ENCODE results near the gene FAM180A.
A peak's percentile ranks its signal among the peaks of the same experiment; 100 is the strongest.

Gene FAM180A

DNA sequence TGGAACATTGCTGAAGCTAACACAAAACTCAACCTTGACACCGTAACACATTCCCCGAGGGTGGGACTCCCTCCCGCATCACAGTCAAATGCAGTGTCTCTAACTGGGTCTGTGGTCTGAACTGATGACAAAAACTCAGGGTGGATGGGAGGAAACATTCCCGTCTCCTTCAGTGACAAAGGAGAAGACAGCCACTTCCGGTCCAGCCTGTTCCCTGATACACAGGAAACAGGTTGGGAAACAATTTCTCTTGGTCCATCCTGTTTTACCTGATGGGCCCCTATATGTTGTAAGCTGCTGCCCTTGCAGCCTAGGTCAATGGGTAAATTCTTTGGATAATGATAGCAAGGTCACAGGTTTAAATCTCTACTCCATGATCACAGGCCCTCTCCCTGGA lies 41.0 kb downstream of the FAM180A start:
- Histone ChIP-seq H3K4ac (ENCODE audit: low read depth, low read length) (peak overlapping the region; percentile 66), H3K79me1 (ENCODE audit: low read length) (peaks cover 45% of the 10 kb centered on the region), H3K36me3 (ENCODE audit: control insufficient read depth in 1 of 2, insufficient read depth in 2 of 2, low read length in 2 of 2) (peaks cover 8 to 9% of the 10 kb centered on the region in 2 experiments), H3K79me2 (ENCODE audit: control insufficient read depth, insufficient read depth, low read length, poor library complexity) (peaks cover 11% of the 10 kb centered on the region), H3K27me3 (ENCODE audit: insufficient read depth, low read length) (no peaks in the 10 kb centered on the region), H4K8ac (ENCODE audit: low read depth, low read length) (peak overlapping the region; percentile 1), H3K23ac (ENCODE audit: low read length) (no peak overlapping the region), H2AK5ac (ENCODE audit: low read length) (no peak overlapping the region), H3K4me2 (ENCODE audit: low read length) (peak overlapping the region; percentile 1), H2AFZ (ENCODE audit: insufficient read depth, low read length, poor library complexity) (no peak overlapping the region), H3K9me3 (ENCODE audit: insufficient read depth, low read depth, low read length) (peaks cover 4% of the 10 kb centered on the region), H3K4me1 (ENCODE audit: control insufficient read depth in 1 of 2, insufficient read depth in 2 of 2, low read length in 2 of 2) (peaks cover 21 to 42% of the 10 kb centered on the region in 2 experiments), H4K12ac (ENCODE audit: low read depth, low read length) (no peak overlapping the region), H2BK12ac (ENCODE audit: low read length) (no peak overlapping the region), H3K4me3 (ENCODE audit: low read depth, low read length) (no peak overlapping the region), H3K14ac (ENCODE audit: low read length) (no peak overlapping the region), H4K91ac (ENCODE audit: low read depth, low read length) (peak overlapping the region; percentile 96), H3K18ac (ENCODE audit: low read length) (no peak overlapping the region), H3K9ac (ENCODE audit: low read length) (no peak overlapping the region), H3K27ac (ENCODE audit: low read depth, low read length) (peak overlapping the region; percentile 50), H2BK120ac (ENCODE audit: insufficient read depth, low read length, poor library complexity) (peak overlapping the region; percentile 98), H2BK5ac (ENCODE audit: low read depth, low read length, poor library complexity) (peak overlapping the region; percentile 87)
- DNase-seq, result peak; percentile 97 to 99
- no CpG with 5 or more reads among the region's 5 CpGs for WGBS (ENCODE audit: extremely low coverage, insufficient coverage, insufficient read length)

DNA sequence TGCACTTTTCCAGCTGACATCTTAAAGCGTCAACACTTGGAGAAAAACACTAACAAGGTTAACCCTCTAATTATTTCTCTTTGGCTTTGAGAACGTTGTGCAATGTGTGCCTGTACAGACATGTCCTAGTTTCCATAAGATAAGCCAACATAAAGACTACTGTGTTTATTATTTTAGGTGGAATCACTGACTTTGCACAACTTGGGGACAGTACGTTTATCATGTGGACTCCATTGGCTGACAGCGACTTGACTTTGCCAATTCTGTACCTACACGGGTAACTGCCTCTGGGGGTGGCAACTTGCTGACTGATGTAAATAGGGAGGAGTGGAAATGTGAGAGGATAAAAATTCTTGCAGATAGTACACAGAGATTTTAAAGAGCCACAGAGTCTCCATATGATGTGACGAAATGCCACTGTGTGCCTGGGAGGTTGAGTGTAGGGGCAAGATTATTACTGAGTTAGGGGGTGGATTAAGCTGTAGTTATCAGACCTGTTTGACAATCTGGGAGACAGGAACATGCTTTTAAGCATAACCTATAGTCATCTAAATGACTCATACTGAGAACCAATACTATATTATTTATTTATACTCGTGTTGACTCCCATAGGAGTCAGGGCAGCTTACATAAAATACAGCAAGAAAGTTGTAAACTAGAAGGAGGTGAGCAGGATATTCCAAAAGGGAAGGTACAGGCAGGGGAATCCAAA lies 41.6 kb downstream of the FAM180A start:
- Histone ChIP-seq H3K4me1 (ENCODE audit: control insufficient read depth in 1 of 2, insufficient read depth in 2 of 2, low read length in 2 of 2) (peaks cover 16 to 37% of the 10 kb centered on the region in 2 experiments), H3K4me2 (ENCODE audit: low read length) (no peak overlapping the region), H3K79me1 (ENCODE audit: low read length) (peaks cover 41% of the 10 kb centered on the region), H3K4me3 (ENCODE audit: low read depth, low read length) (no peak overlapping the region), H3K18ac (ENCODE audit: low read length) (no peak overlapping the region), H3K14ac (ENCODE audit: low read length) (peak overlapping the region; percentile 43), H2BK120ac (ENCODE audit: insufficient read depth, low read length, poor library complexity) (peak overlapping the region; percentile 60), H2AFZ (ENCODE audit: insufficient read depth, low read length, poor library complexity) (no peak overlapping the region), H2BK12ac (ENCODE audit: low read length) (peak overlapping the region; percentile 52), H2AK5ac (ENCODE audit: low read length) (no peak overlapping the region), H3K9me3 (ENCODE audit: insufficient read depth, low read depth, low read length) (peaks cover 4% of the 10 kb centered on the region), H3K36me3 (ENCODE audit: control insufficient read depth in 1 of 2, insufficient read depth in 2 of 2, low read length in 2 of 2) (peaks cover 8 to 9% of the 10 kb centered on the region in 2 experiments), H3K27me3 (ENCODE audit: insufficient read depth, low read length) (no peaks in the 10 kb centered on the region), H2BK5ac (ENCODE audit: low read depth, low read length, poor library complexity) (peak overlapping the region; percentile 65), H3K23ac (ENCODE audit: low read length) (no peak overlapping the region), H3K4ac (ENCODE audit: low read depth, low read length) (no peak overlapping the region), H3K79me2 (ENCODE audit: control insufficient read depth, insufficient read depth, low read length, poor library complexity) (peaks cover 10% of the 10 kb centered on the region), H4K91ac (ENCODE audit: low read depth, low read length) (peak overlapping the region; percentile 96), H3K9ac (ENCODE audit: low read length) (no peak overlapping the region), H3K27ac (ENCODE audit: low read depth, low read length) (peak overlapping the region; percentile 50), H4K8ac (ENCODE audit: low read depth, low read length) (peak overlapping the region; percentile 11), H4K12ac (ENCODE audit: low read depth, low read length) (no peak overlapping the region)
- WGBS (ENCODE audit: extremely low coverage, insufficient coverage, insufficient read length), result no CpG with 5 or more reads among the region's 7 CpGs
- DNase-seq, result peak; percentile 41 to 75

DNA sequence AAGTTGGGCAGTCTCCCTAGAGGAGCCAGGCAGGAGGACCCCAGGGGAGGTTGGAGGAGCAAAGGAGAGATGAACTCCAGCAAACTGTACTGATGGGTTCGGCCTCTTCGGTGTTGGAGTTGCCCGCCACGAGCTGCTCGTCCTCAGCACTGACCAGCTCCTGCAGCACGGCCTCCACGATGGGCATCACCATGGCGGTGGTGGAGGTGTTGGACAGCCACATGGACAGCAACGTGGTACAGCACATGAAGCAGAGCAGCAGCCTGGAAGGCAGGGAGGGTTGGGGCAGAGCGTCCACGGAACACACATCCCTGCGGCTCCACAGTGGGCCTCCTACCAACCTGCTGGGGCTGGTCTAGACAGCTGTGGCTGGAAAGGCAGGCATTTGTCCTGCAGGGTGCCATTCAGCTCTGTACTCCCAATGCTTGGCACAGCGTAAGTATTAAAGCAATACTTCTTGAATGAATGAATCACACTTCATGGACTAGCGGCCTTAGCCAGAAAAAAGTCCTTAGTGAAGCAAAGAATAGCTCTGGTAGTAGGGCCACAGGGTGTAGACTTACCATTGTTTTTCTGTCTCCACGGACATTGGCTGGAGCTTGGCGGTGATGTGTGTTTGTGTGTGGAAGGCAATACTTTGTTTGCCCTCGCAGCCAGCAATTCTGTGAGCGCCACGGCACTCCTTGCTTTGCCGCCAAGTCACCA lies 42.4 kb downstream of the FAM180A start:
- Histone ChIP-seq H2BK5ac (ENCODE audit: low read depth, low read length, poor library complexity) (peak overlapping the region; percentile 24), H3K9me3 (ENCODE audit: insufficient read depth, low read depth, low read length) (peaks cover 4% of the 10 kb centered on the region), H3K18ac (ENCODE audit: low read length) (peak overlapping the region; percentile 39), H4K91ac (ENCODE audit: low read depth, low read length) (peak overlapping the region; percentile 9), H3K36me3 (ENCODE audit: control insufficient read depth in 1 of 2, insufficient read depth in 2 of 2, low read length in 2 of 2) (peaks cover 8 to 9% of the 10 kb centered on the region in 2 experiments), H2AK5ac (ENCODE audit: low read length) (peak overlapping the region; percentile 95), H2BK12ac (ENCODE audit: low read length) (peak overlapping the region; percentile 83), H4K12ac (ENCODE audit: low read depth, low read length) (no peak overlapping the region), H2AFZ (ENCODE audit: insufficient read depth, low read length, poor library complexity) (no peak overlapping the region), H3K23ac (ENCODE audit: low read length) (no peak overlapping the region), H3K79me1 (ENCODE audit: low read length) (peaks cover 34% of the 10 kb centered on the region), H3K4me2 (ENCODE audit: low read length) (no peak overlapping the region), H3K14ac (ENCODE audit: low read length) (peak overlapping the region; percentile 40), H3K4me1 (ENCODE audit: control insufficient read depth in 1 of 2, insufficient read depth in 2 of 2, low read length in 2 of 2) (peaks cover 10 to 32% of the 10 kb centered on the region in 2 experiments), H3K27me3 (ENCODE audit: insufficient read depth, low read length) (no peaks in the 10 kb centered on the region), H3K4ac (ENCODE audit: low read depth, low read length) (peak overlapping the region; percentile 22), H3K79me2 (ENCODE audit: control insufficient read depth, insufficient read depth, low read length, poor library complexity) (peaks cover 8% of the 10 kb centered on the region), H4K8ac (ENCODE audit: low read depth, low read length) (peak overlapping the region; percentile 56), H2BK120ac (ENCODE audit: insufficient read depth, low read length, poor library complexity) (peak overlapping the region; percentile 55), H3K27ac (ENCODE audit: low read depth, low read length) (peak overlapping the region; percentile 25), H3K4me3 (ENCODE audit: low read depth, low read length) (no peak overlapping the region), H3K9ac (ENCODE audit: low read length) (no peak overlapping the region)
- WGBS (ENCODE audit: extremely low coverage, insufficient coverage, insufficient read length), result no CpG with 5 or more reads among the region's 20 CpGs
- no peak for DNase-seq

DNA sequence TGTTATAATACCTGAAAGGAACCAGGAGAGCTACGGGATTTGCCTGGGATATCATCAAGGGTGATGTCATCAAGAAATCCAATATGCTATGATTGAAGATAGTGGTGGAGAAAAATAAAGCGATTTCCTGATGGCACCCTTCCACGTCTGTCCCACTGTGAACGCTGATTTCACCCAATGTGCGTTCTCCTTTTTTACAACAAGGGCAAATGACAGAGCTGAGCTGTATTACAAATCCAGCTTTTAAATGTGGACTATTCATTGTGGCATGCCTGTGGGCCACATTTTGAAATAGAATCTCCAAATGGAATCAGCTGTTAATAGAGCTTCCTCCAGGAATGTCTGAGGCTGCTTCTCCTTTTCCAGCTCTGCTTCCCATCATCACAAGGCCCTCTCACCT lies 43.9 kb downstream of the FAM180A start:
- Histone ChIP-seq H3K36me3 (ENCODE audit: control insufficient read depth in 1 of 2, insufficient read depth in 2 of 2, low read length in 2 of 2) (peaks cover 9 to 10% of the 10 kb centered on the region in 2 experiments), H2BK5ac (ENCODE audit: low read depth, low read length, poor library complexity) (no peak overlapping the region), H3K27me3 (ENCODE audit: insufficient read depth, low read length) (no peaks in the 10 kb centered on the region), H3K18ac (ENCODE audit: low read length) (no peak overlapping the region), H3K23ac (ENCODE audit: low read length) (no peak overlapping the region), H4K12ac (ENCODE audit: low read depth, low read length) (no peak overlapping the region), H2AK5ac (ENCODE audit: low read length) (no peak overlapping the region), H4K91ac (ENCODE audit: low read depth, low read length) (peak overlapping the region; percentile 21), H3K4me3 (ENCODE audit: low read depth, low read length) (no peak overlapping the region), H3K14ac (ENCODE audit: low read length) (no peak overlapping the region), H3K79me1 (ENCODE audit: low read length) (peaks cover 33% of the 10 kb centered on the region), H3K9ac (ENCODE audit: low read length) (no peak overlapping the region), H4K8ac (ENCODE audit: low read depth, low read length) (no peak overlapping the region), H2AFZ (ENCODE audit: insufficient read depth, low read length, poor library complexity) (no peak overlapping the region), H2BK12ac (ENCODE audit: low read length) (no peak overlapping the region), H3K4me2 (ENCODE audit: low read length) (no peak overlapping the region), H3K4ac (ENCODE audit: low read depth, low read length) (no peak overlapping the region), H3K79me2 (ENCODE audit: control insufficient read depth, insufficient read depth, low read length, poor library complexity) (peaks cover 6% of the 10 kb centered on the region), H3K9me3 (ENCODE audit: insufficient read depth, low read depth, low read length) (peaks cover 4% of the 10 kb centered on the region), H2BK120ac (ENCODE audit: insufficient read depth, low read length, poor library complexity) (no peak overlapping the region), H3K4me1 (ENCODE audit: control insufficient read depth in 1 of 2, insufficient read depth in 2 of 2, low read length in 2 of 2) (peaks cover 7 to 27% of the 10 kb centered on the region in 2 experiments), H3K27ac (ENCODE audit: low read depth, low read length) (no peak overlapping the region)
- no peak for DNase-seq
- no CpG with 5 or more reads among the region's 5 CpGs for WGBS (ENCODE audit: extremely low coverage, insufficient coverage, insufficient read length)
